ENCODE results near the gene ONECUT1.

GRCh38 chr15:52784799-52785671 is 5.1 kb downstream of the ONECUT1 start:
- no peak for TF ChIP-seq CTCF (conservative IDR thresholded peaks at IDR 0.05; ENCODE audit: low read length)
- TF ChIP-seq EZH2phosphoT487 (IDR thresholded peaks at IDR 0.05; ENCODE audit: borderline replicate concordance), result no peak

All from Loucy (cell line).